GM12872 (cell line): Measurements from ENCODE around the gene OR2AT4.

Source experiments
- TF ChIP-seq, protein P1 (sequence below): IDR thresholded peaks from 3 replicates; pipeline ENCODE4 v1.5.1; 2011; ENCODE audit warnings: low read depth, mild to moderate bottlenecking, low read length, moderate library complexity; ENCODE audit not compliant: insufficient read depth

The OR2AT4 gene

DNA sequence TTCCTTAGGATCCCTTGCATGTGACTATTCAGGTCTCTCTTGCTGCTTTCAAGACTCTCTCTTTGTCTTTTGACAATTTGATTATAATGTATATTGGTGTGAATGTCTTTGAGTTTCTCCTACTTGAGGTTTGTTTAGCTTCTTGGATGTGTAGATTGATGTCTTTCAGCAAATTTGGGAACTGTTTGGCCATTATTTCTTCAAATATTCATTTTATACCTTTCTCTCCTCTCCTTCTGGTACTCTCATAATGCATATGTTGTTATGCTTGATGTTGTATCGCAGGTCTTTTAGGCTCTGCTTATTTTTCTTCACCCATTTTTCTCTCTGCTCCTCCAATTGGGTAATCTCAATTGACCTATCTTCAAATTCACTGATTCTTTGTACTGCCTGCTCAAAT is 44.2 kb downstream of the OR2AT4 start:
- TF ChIP-seq, protein P1, sequence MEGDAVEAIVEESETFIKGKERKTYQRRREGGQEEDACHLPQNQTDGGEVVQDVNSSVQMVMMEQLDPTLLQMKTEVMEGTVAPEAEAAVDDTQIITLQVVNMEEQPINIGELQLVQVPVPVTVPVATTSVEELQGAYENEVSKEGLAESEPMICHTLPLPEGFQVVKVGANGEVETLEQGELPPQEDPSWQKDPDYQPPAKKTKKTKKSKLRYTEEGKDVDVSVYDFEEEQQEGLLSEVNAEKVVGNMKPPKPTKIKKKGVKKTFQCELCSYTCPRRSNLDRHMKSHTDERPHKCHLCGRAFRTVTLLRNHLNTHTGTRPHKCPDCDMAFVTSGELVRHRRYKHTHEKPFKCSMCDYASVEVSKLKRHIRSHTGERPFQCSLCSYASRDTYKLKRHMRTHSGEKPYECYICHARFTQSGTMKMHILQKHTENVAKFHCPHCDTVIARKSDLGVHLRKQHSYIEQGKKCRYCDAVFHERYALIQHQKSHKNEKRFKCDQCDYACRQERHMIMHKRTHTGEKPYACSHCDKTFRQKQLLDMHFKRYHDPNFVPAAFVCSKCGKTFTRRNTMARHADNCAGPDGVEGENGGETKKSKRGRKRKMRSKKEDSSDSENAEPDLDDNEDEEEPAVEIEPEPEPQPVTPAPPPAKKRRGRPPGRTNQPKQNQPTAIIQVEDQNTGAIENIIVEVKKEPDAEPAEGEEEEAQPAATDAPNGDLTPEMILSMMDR, result no peak

DNA sequence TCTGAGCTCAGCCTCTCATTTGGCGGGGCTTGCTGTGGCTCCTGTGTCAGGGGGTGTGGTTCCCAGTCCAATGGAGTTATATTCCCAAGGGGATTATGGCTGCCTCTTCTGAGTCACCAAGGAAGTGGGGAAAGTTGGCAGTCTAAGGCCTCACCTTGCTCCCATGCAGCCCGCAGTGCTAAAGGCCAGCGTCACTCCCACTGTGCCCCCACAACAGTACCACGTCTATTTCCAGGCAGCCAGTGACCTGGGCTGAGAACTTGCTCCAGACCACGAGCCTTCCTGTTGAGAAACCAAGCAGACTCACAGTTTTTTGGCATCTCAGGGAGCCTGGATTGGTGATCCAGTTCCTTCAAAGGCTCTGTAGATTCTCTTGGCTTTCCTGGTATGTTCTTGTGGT is 45.6 kb downstream of the OR2AT4 start:
- TF ChIP-seq, protein P1, result no peak

DNA sequence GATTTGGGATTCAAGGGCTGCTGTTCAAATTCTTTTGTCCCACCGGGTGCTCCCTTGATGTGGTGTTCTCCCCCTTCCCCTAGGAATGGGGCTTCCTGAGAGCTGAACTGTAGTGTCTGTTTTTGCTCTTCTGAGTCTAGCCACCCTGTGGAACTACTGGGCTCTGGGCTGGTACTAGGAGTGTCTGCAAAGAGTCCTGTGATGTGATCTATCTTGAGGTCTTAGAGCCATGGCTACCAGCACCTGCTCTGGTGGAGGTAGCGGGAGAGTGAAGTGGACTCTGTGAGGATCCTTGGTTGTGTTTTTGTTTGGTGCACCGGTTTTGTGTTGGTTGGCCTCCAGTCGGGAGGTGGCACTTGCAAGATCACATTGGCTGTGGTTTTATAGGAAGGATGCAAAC is 46.2 kb downstream of the OR2AT4 start:
- TF ChIP-seq, protein P1, result no peak

DNA sequence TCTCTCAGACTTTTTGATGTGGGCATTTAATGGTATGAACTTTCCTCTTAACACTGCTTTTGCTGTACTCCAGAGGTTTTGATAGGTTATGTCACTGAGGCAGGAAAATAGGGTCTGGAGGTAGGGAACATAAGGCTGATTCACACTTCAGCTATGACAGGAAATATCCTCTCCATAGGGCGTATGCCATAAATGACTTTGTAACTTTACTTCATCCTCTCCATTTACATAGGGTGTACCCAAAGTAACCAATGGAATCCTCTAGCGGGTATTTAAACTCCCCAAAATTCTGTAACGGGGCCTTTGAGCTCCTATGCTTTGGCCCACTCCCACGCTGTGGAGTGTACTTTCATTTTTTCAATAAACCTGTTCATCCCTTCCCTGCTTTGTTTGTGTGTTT is 49.5 kb downstream of the OR2AT4 start:
- TF ChIP-seq, protein P1, result no peak

DNA sequence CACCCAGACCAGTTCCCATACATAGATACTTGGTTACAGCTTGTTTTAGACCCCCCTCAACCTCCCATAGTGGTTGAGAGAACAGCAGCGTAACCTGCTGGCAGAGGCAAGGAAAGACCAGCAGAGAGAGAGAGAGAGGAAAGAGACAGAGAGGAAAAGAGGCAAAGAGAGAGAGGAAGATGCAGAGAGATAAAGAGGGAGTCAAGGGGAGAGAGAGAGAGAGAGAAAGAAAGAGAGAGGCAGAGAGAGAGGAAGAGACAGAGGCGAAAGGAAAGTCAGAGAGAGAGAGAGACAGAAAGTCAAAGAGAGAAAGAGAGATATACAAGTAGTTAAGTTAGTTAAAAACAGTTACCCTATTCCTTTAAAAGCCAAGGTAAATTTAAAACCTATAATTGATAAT is 55.4 kb downstream of the OR2AT4 start:
- TF ChIP-seq, protein P1, result no peak

DNA sequence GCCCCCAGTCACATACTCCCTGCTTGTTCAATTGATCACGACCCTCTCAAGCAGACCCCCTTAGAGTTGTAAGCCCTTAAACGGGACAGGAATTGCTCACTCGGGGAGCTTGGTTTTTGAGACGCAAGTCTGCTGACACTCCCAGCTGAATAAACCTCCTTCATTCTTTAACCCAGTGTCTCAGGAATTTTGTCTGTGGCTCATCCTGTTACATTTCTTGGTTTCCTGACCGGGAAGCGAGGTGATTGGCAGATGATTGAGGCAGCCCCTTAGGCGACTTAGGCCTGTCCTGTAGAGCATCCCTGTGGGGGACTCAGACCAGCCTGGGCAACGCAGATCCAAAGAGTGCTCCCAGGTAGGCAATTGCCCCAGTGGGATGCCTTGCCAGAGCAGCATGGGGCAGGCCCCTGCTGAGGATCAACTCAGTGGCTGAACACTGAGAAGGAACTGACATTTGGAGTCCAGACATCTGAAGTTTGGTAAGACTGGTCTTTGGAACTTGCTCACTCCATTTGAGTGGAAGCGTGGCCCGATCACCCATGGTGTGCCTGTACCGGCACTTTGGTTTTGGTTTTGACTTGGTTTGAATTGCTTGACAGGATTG is 56.4 kb downstream of the OR2AT4 start:
- TF ChIP-seq, protein P1, result no peak

DNA sequence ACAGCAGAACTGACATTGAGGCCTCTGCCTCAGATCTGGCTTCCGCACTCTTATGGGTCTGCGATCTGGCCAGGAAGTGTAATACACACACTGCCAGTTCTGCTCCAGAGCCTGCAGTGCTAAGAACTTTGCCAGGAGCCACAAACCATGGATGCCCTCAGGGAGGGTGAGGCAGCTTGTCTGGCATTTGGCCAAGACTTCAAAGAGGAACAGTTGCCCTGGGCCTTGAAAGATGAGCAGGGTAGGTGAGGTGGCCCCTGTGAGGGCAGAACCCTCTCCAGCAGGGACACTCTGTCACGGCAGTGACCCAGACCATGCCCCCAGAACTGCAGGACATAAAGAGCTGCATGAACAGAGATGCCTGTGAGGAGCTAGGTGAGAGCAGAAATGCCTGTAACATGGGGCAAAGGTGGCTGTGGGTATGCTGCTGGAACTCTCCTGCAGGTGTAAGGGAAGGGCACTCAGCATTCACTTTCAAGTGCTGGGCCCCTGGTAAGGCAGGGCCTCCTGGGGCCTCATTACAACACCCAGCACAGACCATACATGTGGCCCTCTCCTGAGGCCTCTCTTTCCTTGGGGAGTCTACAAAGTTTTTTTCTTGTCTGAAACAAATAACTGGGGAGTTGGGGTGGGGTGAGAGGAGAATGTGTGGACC is 60.6 kb downstream of the OR2AT4 start:
- TF ChIP-seq, protein P1, result no peak
